AG04449 (cell line): ENCODE results near the gene GFOD1.

ENCODE experiments used
- CTCF ChIA-PET: fragments of 350-600 bp; formaldehyde crosslinking; extraction: SDS; loops from one replicate; lab custom pipeline; 2021; ENCODE audit warnings: antibody characterized with exemption; lab: Yijun Ruan, JAX
- POLR2A ChIA-PET: fragments of 400-600, 350-600 bp; formaldehyde crosslinking; extraction: SDS; loops from one replicate; lab custom pipeline; 2020; ENCODE audit warnings: antibody characterized with exemption, inconsistent platforms; lab: Yijun Ruan, JAX
- DNase-seq: peaks from one replicate; pipeline ENCODE4 v3.0.0-alpha.2; 2010; ENCODE audit warnings: low read depth, low spot score
- H3K4me3 ChIP-seq: 2 replicates; pipeline ENCODE4 v1.5.1; 2011; ENCODE audit warnings: low read depth, mild to moderate bottlenecking, control low read depth, low read length
- TF ChIP-seq, protein P1 (sequence below): IDR thresholded peaks from one replicate; pipeline ENCODE4 v1.5.1; 2011; ENCODE audit warnings: mild to moderate bottlenecking, moderate library complexity, low read length, control low read depth, inconsistent platforms; ENCODE audit not compliant: insufficient read depth; ENCODE audit errors: missing control alignments

Gene GFOD1

DNA sequence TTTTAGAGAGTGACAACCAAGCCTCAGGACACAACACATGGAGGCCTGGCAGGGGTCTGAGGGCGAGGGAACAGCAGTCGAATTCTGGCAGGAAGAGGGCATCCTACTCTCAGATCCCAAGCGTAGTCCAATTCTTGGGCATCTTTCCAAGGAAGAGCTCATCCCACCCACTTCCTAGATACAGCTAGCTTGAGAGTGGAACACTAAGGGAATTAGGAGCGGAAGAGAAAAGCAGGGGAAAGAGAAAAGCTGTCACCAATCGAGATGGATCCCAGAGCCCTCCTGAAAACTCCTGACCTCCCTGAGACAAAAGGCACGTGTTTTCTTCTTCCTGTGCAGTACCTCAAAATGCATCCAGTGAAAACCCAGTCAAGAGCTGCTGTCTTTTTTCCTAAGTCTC lies 67.1 kb downstream of the GFOD1 start:
- DNase-seq: no peak
- ChIA-PET CTCF (interaction anchor here (0.9 kb wide), 1 partner anchor 9 kb away, joined by 4 read pairs; no protein-coding TSS in a partner anchor), POLR2A (no interaction called here)
- TF ChIP-seq, protein P1, sequence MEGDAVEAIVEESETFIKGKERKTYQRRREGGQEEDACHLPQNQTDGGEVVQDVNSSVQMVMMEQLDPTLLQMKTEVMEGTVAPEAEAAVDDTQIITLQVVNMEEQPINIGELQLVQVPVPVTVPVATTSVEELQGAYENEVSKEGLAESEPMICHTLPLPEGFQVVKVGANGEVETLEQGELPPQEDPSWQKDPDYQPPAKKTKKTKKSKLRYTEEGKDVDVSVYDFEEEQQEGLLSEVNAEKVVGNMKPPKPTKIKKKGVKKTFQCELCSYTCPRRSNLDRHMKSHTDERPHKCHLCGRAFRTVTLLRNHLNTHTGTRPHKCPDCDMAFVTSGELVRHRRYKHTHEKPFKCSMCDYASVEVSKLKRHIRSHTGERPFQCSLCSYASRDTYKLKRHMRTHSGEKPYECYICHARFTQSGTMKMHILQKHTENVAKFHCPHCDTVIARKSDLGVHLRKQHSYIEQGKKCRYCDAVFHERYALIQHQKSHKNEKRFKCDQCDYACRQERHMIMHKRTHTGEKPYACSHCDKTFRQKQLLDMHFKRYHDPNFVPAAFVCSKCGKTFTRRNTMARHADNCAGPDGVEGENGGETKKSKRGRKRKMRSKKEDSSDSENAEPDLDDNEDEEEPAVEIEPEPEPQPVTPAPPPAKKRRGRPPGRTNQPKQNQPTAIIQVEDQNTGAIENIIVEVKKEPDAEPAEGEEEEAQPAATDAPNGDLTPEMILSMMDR: no peak
- no peak overlapping the region for H3K4me3 ChIP-seq

DNA sequence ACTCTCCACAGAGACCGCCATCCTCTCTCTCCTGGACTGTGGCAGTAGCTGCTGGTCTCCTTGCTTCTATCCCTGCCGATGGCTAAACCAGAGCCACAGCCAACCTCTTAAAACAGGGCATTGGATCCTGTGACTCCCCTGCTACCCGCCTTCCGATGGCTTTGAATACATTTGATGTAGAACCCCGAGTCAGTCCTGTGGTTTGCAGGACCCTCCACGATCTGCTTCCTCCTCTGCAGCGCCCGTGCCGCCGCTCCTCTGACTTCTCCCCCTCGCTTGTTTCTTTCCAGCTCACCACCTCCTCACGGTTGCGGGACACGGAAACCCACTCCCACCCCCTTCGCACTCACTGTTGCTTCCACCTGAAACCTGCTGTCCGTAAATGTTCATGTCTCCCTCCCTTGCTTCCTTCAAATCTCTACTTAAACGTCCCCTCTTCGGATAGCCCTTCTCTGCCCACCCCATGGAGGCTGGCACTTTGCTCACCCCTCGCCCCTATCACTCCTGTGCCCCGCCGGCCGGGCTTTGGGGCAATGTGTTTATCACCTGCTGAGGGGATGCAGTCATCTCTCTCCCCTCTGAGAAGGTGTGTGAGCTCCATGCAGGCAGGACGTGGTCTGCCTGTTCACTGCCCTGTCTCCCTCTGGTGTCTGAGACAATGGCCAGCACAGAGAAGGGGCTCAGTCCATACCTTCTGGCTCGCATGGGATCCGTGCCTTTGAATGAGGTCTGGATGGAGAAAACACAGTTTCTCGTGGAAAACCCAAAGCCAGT lies 67.8 kb downstream of the GFOD1 start:
- POLR2A ChIA-PET: no interaction called here
- CTCF ChIA-PET: no interaction called here
- no peak for DNase-seq
- no peak overlapping the region for H3K4me3 ChIP-seq
- TF ChIP-seq, protein P1: no peak

DNA sequence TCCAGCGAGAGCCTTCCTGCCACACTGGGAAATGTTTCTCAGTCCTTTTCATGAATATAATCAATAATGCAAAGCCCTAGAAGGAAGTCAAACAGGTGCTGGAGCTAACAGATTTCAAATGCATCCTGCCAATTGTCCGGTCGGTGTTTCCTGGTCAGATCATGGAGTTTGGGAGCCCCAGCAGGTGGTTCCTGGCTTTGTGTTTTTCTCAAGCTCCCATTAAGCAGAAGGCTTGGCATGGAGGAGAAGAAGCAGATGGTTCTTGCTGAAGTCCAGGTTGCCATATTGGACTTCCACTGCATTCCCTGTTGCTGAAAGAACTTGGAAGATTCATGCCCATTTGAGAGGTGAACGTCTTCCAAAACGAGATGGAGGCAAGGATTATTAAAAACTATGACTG lies 68.6 kb downstream of the GFOD1 start:
- DNase-seq: no peak
- CTCF ChIA-PET: interaction anchor here (1.1 kb wide), 1 partner anchor 12 kb away, joined by 4 read pairs; no protein-coding TSS in a partner anchor
- POLR2A ChIA-PET: no interaction called here
- H3K4me3 ChIP-seq: no peak overlapping the region
- TF ChIP-seq, protein P1: no peak

DNA sequence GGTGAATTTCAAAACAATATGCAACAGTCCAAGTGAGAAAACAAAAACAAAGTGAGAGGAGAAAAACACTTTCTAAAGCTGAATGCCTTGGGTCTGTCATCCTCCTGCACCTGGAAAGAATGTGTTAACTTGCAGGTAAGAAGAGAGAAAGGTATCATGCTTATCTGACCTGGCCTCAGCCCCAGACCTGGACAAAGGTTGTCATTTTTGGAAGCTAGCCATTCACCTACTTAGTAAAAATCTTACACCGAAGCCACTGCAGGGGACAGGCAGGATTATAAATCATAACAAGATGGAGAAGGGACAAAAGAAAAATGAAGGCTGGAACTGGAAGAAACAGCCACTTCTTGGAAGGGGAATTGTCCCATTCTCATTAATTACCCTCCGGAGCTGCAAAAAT lies 69.4 kb downstream of the GFOD1 start:
- TF ChIP-seq, protein P1: no peak
- no peak overlapping the region for H3K4me3 ChIP-seq
- ChIA-PET POLR2A (no interaction called here), CTCF (interaction anchor here (1.1 kb wide), 1 partner anchor 13 kb away, joined by 4 read pairs; no protein-coding TSS in a partner anchor)
- DNase-seq: no peak

DNA sequence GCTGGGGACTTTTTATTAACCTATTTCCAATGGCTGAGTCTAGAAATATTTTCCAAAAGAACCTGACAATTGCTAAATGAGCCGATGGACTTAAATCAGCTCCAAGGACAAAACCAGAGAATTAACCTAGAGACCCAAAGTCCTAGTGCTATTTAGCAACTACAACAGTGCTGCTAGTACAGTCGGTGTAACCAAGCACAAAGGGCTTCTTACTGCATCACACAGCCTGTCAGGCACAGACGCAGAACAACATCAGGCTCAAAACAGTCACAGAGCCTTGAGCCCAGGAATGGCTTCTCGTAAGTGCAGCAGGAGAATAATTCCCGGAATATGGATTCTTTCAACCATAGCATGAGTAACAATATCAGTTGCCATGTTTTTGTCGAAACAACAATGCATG lies 70.0 kb downstream of the GFOD1 start:
- ChIA-PET CTCF (interaction anchor here (1.3 kb wide), 1 partner anchor 13 kb away, joined by 4 read pairs; no protein-coding TSS in a partner anchor), POLR2A (no interaction called here)
- TF ChIP-seq, protein P1: no peak
- no peak for DNase-seq
- H3K4me3 ChIP-seq: no peak overlapping the region

DNA sequence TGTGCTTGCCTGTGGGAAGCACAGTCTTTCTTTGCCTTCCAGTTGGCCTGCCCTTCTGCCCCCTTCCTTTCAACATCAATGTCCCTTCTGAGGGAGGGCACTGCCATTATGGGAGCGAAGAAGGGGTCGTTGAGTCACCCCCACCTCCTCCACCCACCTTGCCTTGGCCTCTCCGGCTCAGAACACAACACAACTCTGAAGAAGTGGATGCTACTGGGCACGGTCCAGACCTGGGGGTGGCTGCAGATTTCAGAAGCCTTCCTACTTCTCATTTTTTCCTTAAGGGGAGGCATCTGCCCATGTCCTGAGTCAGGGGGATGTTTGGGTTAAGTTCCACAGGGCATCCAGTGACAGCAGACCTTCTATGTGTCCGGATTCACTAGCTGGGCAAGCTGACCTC lies 72.1 kb downstream of the GFOD1 start:
- no peak for DNase-seq
- POLR2A ChIA-PET: no interaction called here
- H3K4me3 ChIP-seq: no peak overlapping the region
- TF ChIP-seq, protein P1: no peak
- CTCF ChIA-PET: no interaction called here
